Measurements from ENCODE around the gene TEX26. TPM values are rescaled to one million over a fixed set of nuclear protein-coding genes. Genes with fewer than 3 reads are reported as not detected.

The TEX26 gene
- total RNA-seq = not detected

DNA sequence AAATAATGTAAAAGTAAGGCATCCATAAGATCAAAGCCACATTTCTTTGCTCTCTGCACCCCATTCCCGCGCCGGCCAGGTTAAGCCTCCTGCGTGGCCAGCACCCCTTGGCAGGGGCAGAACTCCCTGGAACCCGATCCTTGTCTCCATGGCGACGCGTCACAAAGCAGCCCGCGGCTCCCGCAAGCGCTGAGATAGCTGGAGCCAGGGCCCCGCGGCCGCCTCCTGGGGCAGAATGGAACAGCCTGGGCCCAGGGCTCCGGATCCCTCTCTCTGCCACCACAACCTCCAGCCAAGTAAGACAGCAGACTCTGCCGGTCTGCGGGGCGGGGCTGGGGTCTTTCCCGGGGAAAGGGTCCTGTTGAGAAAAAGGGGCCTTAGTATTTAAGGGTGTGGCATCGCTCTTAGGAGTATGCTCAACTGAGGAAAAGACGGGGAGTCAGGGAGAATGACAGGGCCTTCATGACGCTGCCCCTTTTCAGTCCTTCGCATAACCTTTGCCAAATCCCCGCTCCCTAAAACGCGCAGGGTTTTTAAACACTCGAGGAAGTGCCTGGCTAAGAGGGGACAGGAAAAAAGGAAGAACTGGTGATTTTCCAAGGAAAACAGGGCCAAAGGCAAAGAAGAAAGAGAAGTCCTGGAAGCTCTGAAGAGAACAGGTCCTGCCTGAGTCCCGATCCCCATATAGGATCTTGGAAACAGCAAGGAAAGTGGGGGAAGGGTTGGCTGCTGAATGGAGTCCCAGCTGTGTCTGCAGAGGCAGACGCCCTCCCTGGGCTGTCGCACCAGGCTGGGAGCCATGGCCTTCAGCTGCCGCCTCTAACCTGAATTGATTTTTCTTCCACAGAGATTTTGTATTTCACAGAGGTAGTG is at the start of gene TEX26:
Gene TEX26, plus strand, starts transcription at position 176 of the 873 bp plus-strand sequence. Its CDS starts 60 bp downstream, at position 236.

GRCh38 chr13:30905932-30906383 is 26.5 kb upstream of the TEX26 start, which contains the start of gene MEDAG:
MEDAG (plus strand) TSS chr13:30906271; CDS start chr13:30906516, 245 bp downstream.

Other genes starting within 250 kb of the TEX26 start
- 10 to 100 TPM; 40.8 to 41.6 TPM for gene ALOX5AP, start 197.1 kb upstream of the TEX26 start, total RNA-seq
- gene MEDAG, start 26.4 kb upstream of the TEX26 start, total RNA-seq = not detected
- gene HSPH1, start 229.2 kb downstream of the TEX26 start, total RNA-seq = 10 to 100 TPM; 63.5 to 76.3 TPM

Data from activated naive CD4-positive, alpha-beta T cell treated with anti-CD3 and anti-CD28 coated beads, Interleukin-2, amount 10 ng/mL, durations not matched to agents 5 hours and 36 hours (primary cell).